Adipocyte (in vitro differentiated cells): ENCODE measurements around the gene ARHGAP6.
A peak's percentile ranks its signal among the peaks of the same experiment; 100 is the strongest.

ENCODE experiments used
- DNase-seq: peaks from one replicate; pipeline ENCODE4 v3.0.0-alpha.2; 2015; ENCODE audit warnings: low read depth
- H3K27me3 ChIP-seq: replicated peaks from 2 replicates; pipeline ENCODE4 v1.7.0; 2013; ENCODE audit warnings: mild to moderate bottlenecking, low read length, moderate library complexity; ENCODE audit not compliant: control insufficient read depth, insufficient read depth
- H3K36me3 ChIP-seq: 2 replicates; pipeline ENCODE4 v1.7.0; 2013; ENCODE audit warnings: low read length, mild to moderate bottlenecking, moderate library complexity; ENCODE audit not compliant: control insufficient read depth, insufficient read depth, severe bottlenecking
- H3K4me1 ChIP-seq: 2 replicates; pipeline ENCODE4 v1.7.0; 2013; ENCODE audit warnings: mild to moderate bottlenecking, low read length, moderate library complexity; ENCODE audit not compliant: control insufficient read depth, insufficient read depth
- H3K4me3 ChIP-seq: 2 replicates; pipeline ENCODE4 v1.7.0; 2013; ENCODE audit warnings: mild to moderate bottlenecking, low read length, moderate library complexity
- H3K9ac ChIP-seq: 2 replicates; pipeline ENCODE4 v1.7.0; 2013; ENCODE audit warnings: mild to moderate bottlenecking, low read length, moderate library complexity
- H3K9me3 ChIP-seq: 2 replicates; pipeline ENCODE4 v1.7.0; 2013; ENCODE audit warnings: mild to moderate bottlenecking, low read length, moderate library complexity; ENCODE audit not compliant: control insufficient read depth

ARHGAP6 gene

DNA sequence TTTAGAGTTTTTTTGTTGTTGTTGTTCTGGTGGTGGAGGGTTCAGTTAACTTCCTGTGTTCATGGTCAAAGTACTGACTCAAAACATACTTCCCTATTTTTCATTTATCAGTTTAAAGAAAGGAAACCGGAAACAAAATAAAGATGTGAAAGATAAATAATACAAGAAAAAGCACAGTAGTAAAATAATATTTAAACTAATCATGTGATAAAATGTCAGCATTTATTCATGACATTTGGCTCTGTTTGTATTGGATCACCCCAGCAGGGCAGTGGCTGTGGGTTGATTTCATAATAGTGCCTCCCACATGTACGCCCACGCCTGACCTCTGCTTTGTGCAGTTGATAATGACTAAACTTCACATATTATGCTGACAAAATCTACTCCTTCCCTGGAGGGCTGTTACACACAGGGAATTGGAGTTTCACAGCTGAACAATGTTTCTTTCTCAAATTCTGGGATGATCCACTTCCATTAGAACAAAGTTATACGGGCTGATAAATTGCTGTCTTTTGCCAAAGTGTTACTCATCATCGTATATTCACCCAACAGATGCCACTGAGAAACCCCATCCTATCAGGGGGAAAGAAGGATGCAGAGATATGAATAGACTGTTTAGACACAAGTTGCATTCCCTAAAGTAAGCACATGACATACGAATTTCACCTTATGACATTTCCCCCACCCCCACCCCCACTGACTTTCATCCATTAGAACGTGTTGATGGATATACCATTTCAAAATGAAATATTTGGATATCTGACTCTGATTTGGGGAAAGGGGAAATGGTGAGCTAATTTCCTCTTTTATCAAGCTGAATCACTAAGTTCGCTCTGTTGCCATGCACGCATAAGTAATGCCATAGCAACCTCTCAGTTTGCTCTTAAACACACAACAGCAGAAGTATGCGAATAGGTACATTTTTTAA, 324.2 kb downstream of the ARHGAP6 start:
- H3K4me1 ChIP-seq, result peaks cover 12% of the 10 kb centered on the region
- H3K9me3 ChIP-seq, result no peaks in the 10 kb centered on the region
- H3K4me3 ChIP-seq, result peak overlapping the region; percentile 47
- no peaks in the 10 kb centered on the region for H3K36me3 ChIP-seq
- DNase-seq, result peak; percentile 63
- H3K27me3 ChIP-seq, result no peaks in the 10 kb centered on the region
- H3K9ac ChIP-seq, result no peak overlapping the region

DNA sequence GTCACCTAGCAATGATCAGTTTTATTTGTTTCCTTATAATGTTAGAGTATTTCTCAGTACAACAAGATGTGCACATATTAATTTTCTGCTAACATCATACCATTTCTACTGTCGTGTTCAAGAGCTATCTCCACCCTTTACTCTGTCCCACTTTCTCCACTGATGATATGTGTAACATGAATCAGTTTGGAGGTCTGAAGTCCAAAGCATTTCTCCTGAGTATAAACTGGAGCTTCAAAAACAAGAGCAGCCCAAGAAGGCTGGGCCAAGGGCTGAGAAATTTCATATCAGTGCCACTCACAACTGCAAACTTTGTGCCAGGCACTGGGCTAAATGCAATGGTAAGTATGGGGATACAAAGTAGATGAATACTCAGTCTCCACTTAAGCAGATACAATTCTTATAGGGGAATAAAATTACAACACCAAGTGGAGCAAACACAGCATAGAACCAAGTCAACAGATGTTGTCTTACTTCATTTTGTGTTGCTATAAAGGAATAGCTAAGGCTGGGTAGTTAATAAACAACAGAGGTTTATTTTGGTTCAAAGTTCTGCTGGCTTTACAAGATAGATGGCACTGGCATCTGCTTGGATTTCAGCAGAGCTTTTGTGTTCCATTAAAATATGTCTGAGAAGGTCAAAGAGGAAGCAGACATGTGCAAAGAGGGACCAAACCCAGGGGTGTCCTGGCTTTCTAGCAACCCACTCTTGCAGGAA, 328.3 kb downstream of the ARHGAP6 start:
- Histone ChIP-seq H3K36me3 (no peaks in the 10 kb centered on the region), H3K9me3 (no peaks in the 10 kb centered on the region), H3K9ac (no peak overlapping the region), H3K4me3 (no peak overlapping the region), H3K27me3 (no peaks in the 10 kb centered on the region), H3K4me1 (peaks cover 12% of the 10 kb centered on the region)
- no peak for DNase-seq

- Histone ChIP-seq H3K9ac (no peak overlapping the region), H3K27me3 (no peaks in the 10 kb centered on the region), H3K4me1 (peaks cover 2% of the 10 kb centered on the region), H3K36me3 (no peaks in the 10 kb centered on the region), H3K4me3 (no peak overlapping the region), H3K9me3 (no peaks in the 10 kb centered on the region)
- DNase-seq, result no peak
Observed at GRCh38 chrX:11336201-11336600, 329.5 kb downstream of the ARHGAP6 start.

DNA sequence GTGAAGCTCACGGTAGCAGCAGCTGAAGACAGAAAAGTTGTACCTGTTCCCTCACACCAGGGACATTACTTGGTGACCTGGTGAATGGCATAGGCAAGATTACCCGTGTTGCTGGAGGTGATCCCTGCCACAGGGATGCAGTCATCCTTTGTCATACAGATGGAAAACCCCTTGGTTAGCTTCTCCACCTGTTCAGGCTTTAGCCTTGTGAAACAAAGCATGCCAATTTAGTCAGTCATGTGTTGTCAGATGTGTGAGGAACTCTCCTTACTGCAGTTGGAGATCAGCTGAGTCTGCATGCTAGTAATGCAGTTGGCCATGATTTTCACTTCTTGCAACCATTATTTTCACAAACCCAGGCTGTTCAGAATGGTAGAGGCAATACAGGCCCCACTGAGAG, 331.6 kb downstream of the ARHGAP6 start:
- no peak for DNase-seq
- H3K4me1 ChIP-seq, result no peaks in the 10 kb centered on the region

DNA sequence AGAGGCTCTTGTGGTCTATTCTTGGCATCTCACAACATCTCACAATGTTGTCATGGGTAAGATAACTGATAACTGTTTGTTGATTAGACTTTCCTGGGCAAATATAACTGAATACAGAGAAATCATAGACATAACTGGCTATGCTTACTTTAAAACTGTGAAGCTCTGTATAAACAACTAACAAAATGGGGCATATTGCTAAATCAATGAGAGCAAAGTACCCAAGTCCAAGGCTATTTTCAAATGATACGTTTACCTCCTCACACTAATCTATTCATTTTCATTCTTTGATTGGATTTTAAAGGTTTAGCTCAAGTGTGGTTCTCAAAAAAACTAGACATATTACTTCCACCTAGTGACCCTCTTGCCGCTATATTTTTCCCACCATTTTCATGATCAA, 333.9 kb downstream of the ARHGAP6 start:
- Histone ChIP-seq H3K36me3 (no peaks in the 10 kb centered on the region), H3K27me3 (no peaks in the 10 kb centered on the region), H3K4me1 (no peaks in the 10 kb centered on the region), H3K9me3 (no peaks in the 10 kb centered on the region), H3K9ac (no peak overlapping the region), H3K4me3 (no peak overlapping the region)
- no peak for DNase-seq

More for the DNA sequence above, 331.6 kb downstream of the ARHGAP6 start:
- Histone ChIP-seq H3K36me3 (no peaks in the 10 kb centered on the region), H3K27me3 (no peaks in the 10 kb centered on the region), H3K4me3 (no peak overlapping the region), H3K9ac (no peak overlapping the region), H3K9me3 (no peaks in the 10 kb centered on the region)

- H3K4me1 ChIP-seq, result no peaks in the 10 kb centered on the region
- H3K36me3 ChIP-seq, result no peaks in the 10 kb centered on the region
- H3K27me3 ChIP-seq, result no peaks in the 10 kb centered on the region
- peak; percentile 28 for DNase-seq
- H3K9me3 ChIP-seq, result peaks cover 6% of the 10 kb centered on the region
- H3K4me3 ChIP-seq, result no peak overlapping the region
- no peak overlapping the region for H3K9ac ChIP-seq
Observed at GRCh38 chrX:11329021-11329420, 336.7 kb downstream of the ARHGAP6 start.

GRCh38 chrX:11328134-11328533, 337.6 kb downstream of the ARHGAP6 start:
- DNase-seq, result no peak
- H3K9me3 ChIP-seq, result peaks cover 9% of the 10 kb centered on the region
- no peaks in the 10 kb centered on the region for H3K27me3 ChIP-seq
- no peaks in the 10 kb centered on the region for H3K4me1 ChIP-seq
- no peaks in the 10 kb centered on the region for H3K36me3 ChIP-seq
- H3K9ac ChIP-seq, result no peak overlapping the region
- no peak overlapping the region for H3K4me3 ChIP-seq

DNA sequence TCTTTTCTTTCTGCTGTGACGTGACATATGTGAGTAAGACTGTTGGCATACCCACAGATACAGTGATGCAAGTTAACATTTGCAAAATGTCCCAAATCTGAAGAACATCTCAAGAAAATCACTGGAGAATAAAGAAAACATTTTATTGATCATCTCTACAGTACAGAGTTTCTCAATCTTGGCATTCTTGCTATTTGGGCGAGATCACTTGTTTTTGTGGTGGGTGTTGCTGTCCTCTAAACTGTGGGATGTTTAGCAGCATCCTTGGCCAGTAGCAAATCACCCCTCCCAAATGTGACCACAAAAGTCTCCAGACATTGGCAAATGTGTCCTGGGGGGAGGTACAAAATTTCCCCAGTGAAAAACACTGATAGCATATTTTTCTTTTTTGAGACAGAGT, 343.7 kb downstream of the ARHGAP6 start:
- Histone ChIP-seq H3K4me3 (no peak overlapping the region), H3K27me3 (no peaks in the 10 kb centered on the region), H3K9me3 (peaks cover 9% of the 10 kb centered on the region), H3K9ac (no peak overlapping the region), H3K4me1 (peaks cover 10% of the 10 kb centered on the region), H3K36me3 (no peaks in the 10 kb centered on the region)
- no peak for DNase-seq

GRCh38 chrX:11319806-11320520, 345.8 kb downstream of the ARHGAP6 start:
- Histone ChIP-seq H3K27me3 (no peaks in the 10 kb centered on the region), H3K9me3 (peaks cover 9% of the 10 kb centered on the region), H3K4me3 (no peak overlapping the region), H3K36me3 (no peaks in the 10 kb centered on the region), H3K9ac (no peak overlapping the region), H3K4me1 (peaks cover 10% of the 10 kb centered on the region)
- peak; percentile 35 for DNase-seq

- H3K36me3 ChIP-seq, result no peaks in the 10 kb centered on the region
- no peak overlapping the region for H3K9ac ChIP-seq
- peaks cover 5% of the 10 kb centered on the region for H3K4me1 ChIP-seq
Observed at GRCh38 chrX:11311706-11312105, 354.0 kb downstream of the ARHGAP6 start.

DNA sequence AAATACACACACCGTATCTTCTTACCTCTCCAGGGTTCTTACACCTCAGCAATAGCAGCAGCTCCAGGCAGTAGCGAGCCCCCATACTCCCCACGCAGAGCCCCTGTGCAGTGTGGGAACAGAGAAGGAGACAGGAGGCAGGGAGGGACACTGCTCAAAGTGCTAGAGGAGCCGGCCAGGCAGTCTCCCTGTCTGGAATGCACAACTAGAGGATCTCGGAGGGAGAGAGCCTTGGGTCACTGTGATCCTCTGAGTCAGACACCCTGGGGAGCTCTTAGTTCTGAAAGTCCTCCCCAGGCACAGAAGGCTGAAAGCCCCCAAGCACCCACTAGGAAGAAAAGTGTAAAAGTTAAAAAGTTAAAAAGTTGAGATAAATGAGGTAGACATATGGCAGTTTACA, 356.5 kb downstream of the ARHGAP6 start:
- H3K4me3 ChIP-seq, result no peak overlapping the region
- DNase-seq, result peak; percentile 57
- H3K9me3 ChIP-seq, result no peaks in the 10 kb centered on the region
- no peak overlapping the region for H3K9ac ChIP-seq
- no peaks in the 10 kb centered on the region for H3K36me3 ChIP-seq
- peaks cover 5% of the 10 kb centered on the region for H3K4me1 ChIP-seq
- H3K27me3 ChIP-seq, result no peaks in the 10 kb centered on the region

More at GRCh38 chrX:11311706-11312105, 354.0 kb downstream of the ARHGAP6 start:
- no peak overlapping the region for H3K4me3 ChIP-seq
- H3K9me3 ChIP-seq, result no peaks in the 10 kb centered on the region
- H3K27me3 ChIP-seq, result no peaks in the 10 kb centered on the region
- no peak for DNase-seq
